Neural progenitor cell (in vitro differentiated cells): ENCODE results near the gene APBB1.

ENCODE experiments used
- CTCF ChIP-seq: fragments of 200-600 bp; sonication (generic); IDR thresholded peaks from 2 replicates; pipeline ENCODE4 v1.5.1; 2017; ENCODE audit warnings: antibody characterized with exemption, mild to moderate bottlenecking
- EZH2 ChIP-seq: fragments of 200-600 bp; sonication (generic); IDR thresholded peaks from 2 replicates; pipeline ENCODE4 v1.6.1; 2017; ENCODE audit warnings: antibody characterized with exemption, mild to moderate bottlenecking, moderate library complexity

- no peak for TF ChIP-seq CTCF
- no peak for TF ChIP-seq EZH2
These were observed 14.4 kb downstream of the APBB1 start for GRCh38 chr11:6404342-6405051.
